Stimulated activated CD4-positive, alpha-beta T cell treated with anti-CD3 and anti-CD28 coated beads, Interleukin-2, amount 100 ng/mL, for 4 hours (primary cell): ENCODE results near the gene TMEM156.
"Not testable (repeated sequence)": the region's sequence is repeated elsewhere in the genome, so short reads cannot be mapped to it uniquely, and the experiment has no call there.

ENCODE experiments used
- DNase-seq: peaks from one replicate; pipeline ENCODE4 v3.0.0-alpha.2; 2020; ENCODE audit warnings: low read depth

TMEM156 gene

DNA sequence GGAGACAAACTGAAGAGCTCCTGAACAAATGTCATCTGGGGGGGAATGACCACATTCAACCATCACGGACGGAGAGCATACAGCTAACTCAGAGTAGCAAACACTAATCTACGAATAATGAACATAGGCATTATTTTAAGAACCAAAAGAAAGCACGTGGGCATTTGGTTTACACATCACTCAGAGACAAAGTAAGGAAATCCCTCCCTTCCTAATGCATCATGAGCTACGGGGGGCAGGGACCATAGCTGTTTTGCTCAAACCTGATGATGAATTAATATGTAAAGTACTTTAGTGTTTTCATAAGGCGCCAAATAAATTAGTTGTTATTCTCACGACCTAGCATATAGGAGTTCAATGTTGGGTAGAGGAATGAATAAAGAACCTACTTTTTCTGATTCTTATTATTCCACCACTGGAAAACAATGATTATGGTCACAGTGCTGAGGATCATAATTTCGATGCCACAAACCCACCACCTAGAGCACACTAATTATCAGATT, 11.7 kb upstream of the TMEM156 start:
- no peak for DNase-seq

- DNase-seq: no peak
These were observed 11.1 kb upstream of the TMEM156 start for GRCh38 chr4:39043058-39043860.

GRCh38 chr4:39042366-39042765, 10.2 kb upstream of the TMEM156 start:
- DNase-seq: no peak

DNA sequence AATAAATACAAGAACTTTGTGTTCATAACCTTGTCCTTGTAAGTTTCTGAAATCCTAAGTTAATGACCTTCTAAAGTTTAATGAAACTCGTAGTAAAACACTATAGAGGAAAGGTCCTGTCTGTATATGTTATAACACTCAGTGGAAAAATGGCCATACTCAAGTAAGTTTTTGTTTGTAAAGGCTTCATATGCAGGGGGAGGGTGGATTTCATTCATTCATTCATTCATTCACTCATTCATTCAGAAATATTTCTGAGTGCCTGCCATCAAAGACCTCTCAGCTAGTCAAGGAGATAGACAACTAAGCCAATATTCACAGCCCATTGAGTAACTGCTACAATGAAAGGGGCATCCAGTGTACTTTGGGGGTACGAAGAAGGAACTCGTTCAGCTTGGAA, 6.9 kb upstream of the TMEM156 start:
- DNase-seq: no peak

DNA sequence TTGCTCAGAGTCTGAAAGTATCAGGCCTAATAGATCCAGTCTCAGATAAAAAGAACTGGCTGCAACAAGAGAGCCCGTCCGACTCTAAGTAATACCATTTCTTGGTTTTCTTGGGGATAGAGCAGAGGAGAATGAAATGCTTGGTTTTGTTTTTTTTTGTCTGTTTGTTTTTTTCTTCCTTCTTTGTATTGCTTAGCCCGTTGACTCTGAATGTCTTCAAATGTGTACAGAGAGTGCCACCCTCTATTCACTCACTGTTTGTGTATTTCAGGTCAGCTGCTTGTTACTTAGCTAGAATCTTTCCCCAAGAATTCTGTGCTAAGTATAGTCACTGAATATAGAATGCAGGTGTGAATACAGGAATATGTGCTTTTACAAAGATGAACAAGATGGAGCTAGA, 5.7 kb upstream of the TMEM156 start:
- no peak for DNase-seq

DNA sequence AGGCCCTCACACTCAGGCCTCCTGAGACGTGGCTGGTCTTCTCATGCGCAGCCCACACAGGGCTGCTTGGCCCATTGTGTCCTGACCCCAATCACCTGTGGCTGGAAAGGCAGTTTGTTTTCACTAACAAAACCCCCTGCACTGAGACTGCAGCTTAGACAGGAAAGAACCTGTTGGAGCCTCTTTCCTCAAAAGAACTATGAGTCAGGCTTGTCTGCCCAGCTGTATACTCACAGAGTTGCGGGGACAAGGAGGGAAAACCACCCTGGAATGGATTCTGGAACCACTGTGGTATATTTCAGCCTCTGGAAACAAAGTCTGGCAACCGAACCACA, 5.2 kb upstream of the TMEM156 start:
- DNase-seq: no peak

GRCh38 chr4:39036172-39036571, 4.0 kb upstream of the TMEM156 start:
- DNase-seq: no peak

- not testable (repeated sequence) for DNase-seq
These were observed 604 bp downstream of the TMEM156 start for GRCh38 chr4:39031590-39032020.

DNA sequence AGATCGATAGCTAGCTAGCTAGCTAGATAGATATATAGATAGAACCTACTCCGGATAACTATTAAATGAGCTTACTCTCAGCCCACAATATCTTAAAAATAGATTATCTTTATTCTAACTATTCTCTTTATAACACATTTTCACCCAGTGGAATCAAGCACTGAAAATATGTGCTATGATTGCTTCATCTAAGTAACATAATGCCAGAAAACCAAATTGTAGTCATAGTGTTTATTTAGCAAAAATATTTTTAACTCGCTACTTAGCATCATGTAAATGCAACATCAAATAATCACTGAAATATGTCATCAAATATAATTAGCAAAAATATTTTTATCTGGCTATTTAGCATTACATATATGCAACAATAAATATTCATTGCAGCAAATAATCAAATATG, 1.5 kb downstream of the TMEM156 start:
- no peak for DNase-seq

GRCh38 chr4:39029752-39030694, 2.2 kb downstream of the TMEM156 start:
- no peak for DNase-seq

DNA sequence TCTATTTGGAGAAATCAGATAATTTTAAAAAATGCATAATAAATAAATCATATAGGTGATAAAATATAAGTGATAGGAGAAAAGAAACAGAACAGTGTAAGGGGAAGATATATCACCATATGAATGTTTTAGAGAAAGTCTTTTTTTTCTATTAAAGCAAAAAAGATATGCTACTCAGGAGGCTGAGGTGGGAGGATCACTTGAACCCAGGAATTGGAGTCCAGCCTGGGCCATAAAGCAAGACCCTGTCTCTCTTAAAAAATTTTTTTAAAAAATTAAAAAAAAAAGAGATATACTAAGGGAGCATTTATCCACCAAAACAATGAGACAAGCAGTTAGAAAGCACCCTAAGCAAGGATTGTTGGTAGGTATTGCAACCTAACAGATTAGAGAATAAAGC, 6.1 kb downstream of the TMEM156 start:
- DNase-seq: no peak

GRCh38 chr4:39025552-39026085, 6.6 kb downstream of the TMEM156 start:
- DNase-seq: no peak

- DNase-seq: no peak
These were observed 7.8 kb downstream of the TMEM156 start for GRCh38 chr4:39024311-39024865.

DNA sequence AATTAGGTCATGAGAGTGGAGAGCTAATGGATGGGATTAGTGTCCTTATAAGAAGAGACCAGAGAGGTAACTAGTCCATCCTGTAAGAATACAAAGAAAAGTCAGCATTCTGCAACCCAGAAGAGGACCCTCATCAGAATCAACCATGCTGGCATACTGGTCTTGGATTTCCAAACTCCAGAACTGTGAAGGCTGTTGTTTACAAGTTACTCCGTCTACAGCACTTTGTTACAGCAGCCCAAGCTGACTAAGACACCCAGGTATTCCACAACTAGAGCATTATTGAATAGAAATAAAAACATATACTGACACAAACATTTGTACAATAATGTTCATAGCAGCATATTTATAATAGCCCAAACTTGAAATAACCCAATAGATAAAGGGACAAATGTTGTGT, 9.2 kb downstream of the TMEM156 start:
- DNase-seq: no peak

GRCh38 chr4:39022241-39022640, 10.0 kb downstream of the TMEM156 start:
- no peak for DNase-seq

- DNase-seq: no peak
These were observed 10.6 kb downstream of the TMEM156 start for GRCh38 chr4:39021631-39022030.

GRCh38 chr4:39020130-39020529, 12.1 kb downstream of the TMEM156 start:
- no peak for DNase-seq

GRCh38 chr4:39014028-39014427, 18.2 kb downstream of the TMEM156 start:
- DNase-seq: no peak

DNA sequence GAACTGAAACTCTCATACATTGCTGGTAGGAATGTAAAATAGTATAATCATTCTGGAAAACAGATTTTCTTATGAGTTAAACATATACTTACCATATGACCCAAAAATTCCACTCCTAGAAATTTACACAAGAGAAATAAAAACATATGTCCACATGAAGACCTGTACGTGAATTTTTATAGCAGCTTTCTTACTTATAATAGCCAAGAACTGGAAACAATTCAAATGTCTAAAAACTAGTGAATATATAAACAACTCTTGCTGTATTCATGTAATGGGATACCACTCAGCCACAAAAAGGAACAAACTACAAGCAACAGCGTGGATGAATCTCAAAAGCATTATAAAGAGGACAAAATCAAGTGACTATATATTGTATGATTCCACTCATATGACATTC, 27.5 kb downstream of the TMEM156 start:
- no peak for DNase-seq

GRCh38 chr4:39002058-39002457, 30.2 kb downstream of the TMEM156 start:
- not testable (repeated sequence) for DNase-seq

GRCh38 chr4:38995660-38996005, 36.6 kb downstream of the TMEM156 start:
- no peak for DNase-seq

GRCh38 chr4:38994135-38994534, 38.1 kb downstream of the TMEM156 start:
- no peak for DNase-seq

GRCh38 chr4:38993683-38994082, 38.5 kb downstream of the TMEM156 start:
- DNase-seq: no peak
